SK-N-SH (cell line): ENCODE data around the gene NCAN. TPM values are rescaled to one million over a fixed set of nuclear protein-coding genes. Genes with fewer than 3 reads are reported as not detected.
A peak's percentile ranks its signal among the peaks of the same experiment; 100 is the strongest.

ENCODE experiments used
- CTCF ChIA-PET: fragments of 300-600, 350-600 bp; formaldehyde crosslinking; extraction: SDS; loops from one replicate; lab custom pipeline; 2021; lab: Yijun Ruan, JAX
- POLR2A ChIA-PET: fragments of 350-600 bp; sonication (Branson Sonifier 250); formaldehyde crosslinking; extraction: SDS; loops from one replicate; lab custom pipeline; 2020; ENCODE audit warnings: antibody characterized with exemption, inconsistent platforms; lab: Yijun Ruan, JAX
- DNase-seq: peaks from one replicate; pipeline ENCODE4 v3.0.0; 2012
- H2AFZ ChIP-seq: fragments of 200-600 bp; sonication (generic); 2 replicates; pipeline ENCODE4 v1.8.1; 2016; ENCODE audit warnings: antibody characterized with exemption, mild to moderate bottlenecking, low read depth
- H3F3A ChIP-seq: fragments of 200-600 bp; sonication (generic); replicated peaks from 2 replicates; pipeline ENCODE3; 2016; ENCODE audit warnings: antibody characterized with exemption, mild to moderate bottlenecking; ENCODE audit not compliant: insufficient read depth
- H3K27ac ChIP-seq, 2 experiments: fragments of 200-500 bp in 1 of 2; fragments of 200-600 bp in 1 of 2; sonication (Bioruptor generic) in 1 of 2; sonication (generic), shearing (Covaris generic) in 1 of 2; 2 replicates each; pipeline versions ENCODE4 v1.5.1 to v1.6.1; 2014 to 2016; ENCODE audit warnings: low read depth in 2 of 2, inconsistent platforms in 1 of 2, low read length in 1 of 2, mild to moderate bottlenecking in 1 of 2, mixed read lengths in 1 of 2
- H3K27me3 ChIP-seq: fragments of 200-600 bp; sonication (generic), shearing (Covaris generic); 2 replicates; pipeline ENCODE4 v1.6.1; 2016; ENCODE audit warnings: mixed run types; ENCODE audit not compliant: insufficient read depth
- H3K36me3 ChIP-seq, 2 experiments: fragments of 200-500 bp in 1 of 2; fragments of 200-600 bp in 1 of 2; sonication (Bioruptor generic) in 1 of 2; sonication (generic) in 1 of 2; replicated peaks in 1 of 2; 2 replicates each; pipeline versions ENCODE3 to v1.5.1; 2014 to 2016; ENCODE audit warnings: low read length in 1 of 2, mild to moderate bottlenecking in 1 of 2; ENCODE audit not compliant: insufficient read depth in 2 of 2, control insufficient read depth in 1 of 2
- H3K4me1 ChIP-seq, 2 experiments: fragments of 200-500 bp in 1 of 2; fragments of 200-600 bp in 1 of 2; sonication (Bioruptor generic) in 1 of 2; sonication (generic), shearing (Covaris generic) in 1 of 2; 2 replicates each; pipeline versions ENCODE4 v1.5.1 to v1.6.1; 2014 to 2016; ENCODE audit warnings: low read depth in 1 of 2, low read length in 1 of 2, mixed run types in 1 of 2; ENCODE audit not compliant: insufficient read depth in 2 of 2, control insufficient read depth in 1 of 2
- H3K4me2 ChIP-seq: fragments of 200-600 bp; sonication (generic), shearing (Covaris generic); 2 replicates; pipeline ENCODE4 v1.6.1; 2017; ENCODE audit warnings: mixed run types
- H3K4me3 ChIP-seq, 2 experiments: fragments of 200-500 bp in 1 of 2; fragments of 200-600 bp in 1 of 2; sonication (Bioruptor generic) in 1 of 2; sonication (generic), shearing (Covaris generic) in 1 of 2; 2 replicates each; pipeline versions ENCODE4 v1.5.1 to v1.8.1; 2014 to 2016; ENCODE audit warnings: low read depth in 2 of 2, inconsistent platforms in 1 of 2, low read length in 1 of 2, mild to moderate bottlenecking in 1 of 2, mixed read lengths in 1 of 2, moderate library complexity in 1 of 2
- H3K79me2 ChIP-seq: fragments of 200-600 bp; sonication (generic); 2 replicates; pipeline ENCODE4 v1.8.1; 2017; ENCODE audit warnings: mild to moderate bottlenecking; ENCODE audit not compliant: insufficient read depth
- H3K9ac ChIP-seq: fragments of 200-600 bp; sonication (generic); 2 replicates; pipeline ENCODE4 v1.6.1; 2017; ENCODE audit warnings: mixed run types
- H3K9me2 ChIP-seq: fragments of 200-600 bp; sonication (generic); 2 replicates; pipeline ENCODE4 v1.6.1; 2017; ENCODE audit warnings: mixed run types
- H3K9me3 ChIP-seq: fragments of 200-600 bp; sonication (generic); 2 replicates; pipeline ENCODE4 v1.6.1; 2017; ENCODE audit warnings: mixed run types, mild to moderate bottlenecking, moderate library complexity
- H4K20me1 ChIP-seq: fragments of 200-600 bp; sonication (generic); 2 replicates; pipeline ENCODE4 v1.6.1; 2017; ENCODE audit warnings: mild to moderate bottlenecking, mixed run types; ENCODE audit not compliant: insufficient read depth
- CTCF ChIP-seq: fragments of 200-600 bp; sonication (generic); IDR thresholded peaks from 2 replicates; pipeline ENCODE4 v1.6.1; 2017; ENCODE audit warnings: antibody characterized with exemption, mild to moderate bottlenecking, moderate library complexity
- ELF1 ChIP-seq: IDR thresholded peaks from 2 replicates; pipeline ENCODE4 v1.4.0; 2012
- FOXJ3 ChIP-seq: sonication (generic); formaldehyde crosslinking; IDR thresholded peaks from 2 replicates; pipeline ENCODE4 v1.5.1; 2020; ENCODE audit warnings: mild to moderate bottlenecking, missing genetic modification reagents
- GABPA ChIP-seq: IDR thresholded peaks from 2 replicates; pipeline ENCODE4 v1.4.0; 2012; ENCODE audit warnings: low read depth, mild to moderate bottlenecking
- IRF3 ChIP-seq: fragments of 150-350 bp; IDR thresholded peaks from 2 replicates; pipeline ENCODE4 v1.6.1; 2016; ENCODE audit warnings: mild to moderate bottlenecking, low read depth, low read length
- MAX ChIP-seq: IDR thresholded peaks from 2 replicates; pipeline ENCODE4 v1.4.0; 2012; ENCODE audit warnings: low read depth
- MEF2A ChIP-seq: IDR thresholded peaks from 2 replicates; pipeline ENCODE4 v1.4.0; 2012; ENCODE audit warnings: low read depth, borderline replicate concordance
- MXI1 ChIP-seq: IDR thresholded peaks from 2 replicates; pipeline ENCODE4 v1.6.1; 2012; ENCODE audit warnings: mild to moderate bottlenecking, low read depth, low read length, improper control_type of control experiment
- NRF1 ChIP-seq: IDR thresholded peaks from 2 replicates; pipeline ENCODE4 v1.6.1; 2012; ENCODE audit warnings: low read depth, mild to moderate bottlenecking, low read length
- PBX3 ChIP-seq: IDR thresholded peaks from 2 replicates; pipeline ENCODE4; 2012
- POLR2AphosphoS5 ChIP-seq: IDR thresholded peaks from 2 replicates; pipeline ENCODE4 v1.6.1; 2012; ENCODE audit warnings: low read depth, low read length
- RAD21 ChIP-seq: IDR thresholded peaks from 2 replicates; pipeline ENCODE4 v1.6.1; 2012; ENCODE audit warnings: mild to moderate bottlenecking, low read length
- RCOR1 ChIP-seq: fragments of 150-350 bp; IDR thresholded peaks from 2 replicates; pipeline ENCODE4 v1.6.1; 2017; ENCODE audit warnings: antibody characterized with exemption, low read length
- REST ChIP-seq: IDR thresholded peaks from 2 replicates; pipeline ENCODE4 v1.6.1; 2012; ENCODE audit warnings: mild to moderate bottlenecking, low read depth, low read length, moderate library complexity
- RXRA ChIP-seq: IDR thresholded peaks from 2 replicates; pipeline ENCODE4 v1.4.0; 2012; ENCODE audit warnings: low read depth, mild to moderate bottlenecking, borderline replicate concordance
- SIN3A ChIP-seq: IDR thresholded peaks from 2 replicates; pipeline ENCODE4 v1.6.1; 2012; ENCODE audit warnings: low read depth, mild to moderate bottlenecking, low read length, moderate library complexity, borderline replicate concordance
- USF1 ChIP-seq: IDR thresholded peaks from 2 replicates; pipeline ENCODE4 v1.4.0; 2012; ENCODE audit warnings: low read depth, borderline replicate concordance
- WGBS: methylation state at CpG from one replicate; pipeline ENCODE4 v1.1.6; 2017; ENCODE audit warnings: low lambda C conversion rate; 5-methylcytosine and 5-hydroxymethylcytosine counted together
- polyA plus RNA-seq, 3 experiments: library from polyadenylated mRNA; depleted of rRNA; stranded (reverse); fragments of >200 nt; gene quantifications; 2 replicates each; pipeline ENCODE4 v1.2.3, GENCODE V29; 2012

Gene NCAN
- polyA plus RNA-seq, 1 of the 3 experiments (the other 2 are of a cell fraction): 0.03 TPM

GRCh38 chr19:19276386-19276785, 64.6 kb downstream of the NCAN start:
- POLR2A ChIA-PET: interaction anchor here (1.3 kb wide), 1 partner anchor 13 kb away, joined by 3 read pairs; no protein-coding TSS in a partner anchor
- Histone ChIP-seq H3K9me2 (no peaks in the 10 kb centered on the region), H3K9me3 (no peaks in the 10 kb centered on the region)
- WGBS: 88% methylated on average over 11 of the region's 12 CpGs
- TF ChIP-seq PBX3: no peak
- TF ChIP-seq MEF2A: no peak
- no peak for TF ChIP-seq REST
- no peak for TF ChIP-seq RXRA
- no peak for TF ChIP-seq ELF1
- TF ChIP-seq MAX: no peak
- no peak for TF ChIP-seq MXI1
- no peak for TF ChIP-seq RAD21
- no peak for TF ChIP-seq POLR2AphosphoS5
- TF ChIP-seq RCOR1: no peak
- TF ChIP-seq IRF3: no peak
- TF ChIP-seq CTCF: no peak
- TF ChIP-seq NRF1: no peak
- TF ChIP-seq USF1: no peak
- TF ChIP-seq SIN3A: no peak
- TF ChIP-seq GABPA: no peak
- TF ChIP-seq FOXJ3: no peak
- TF ChIP-seq, all 33 proteins: peak for 0
- H3K4me3 ChIP-seq: no peak overlapping the region
- H3K4me2 ChIP-seq: no peak overlapping the region
- H3K9ac ChIP-seq: no peak overlapping the region
- CTCF ChIA-PET: interaction anchor here (1.6 kb wide), 1 partner anchor 37 kb away, joined by 3 read pairs; no protein-coding TSS in a partner anchor
- no peaks in the 10 kb centered on the region for H3K79me2 ChIP-seq
- peak; percentile 10 for DNase-seq
- no peak overlapping the region for H2AFZ ChIP-seq
- no peaks in the 10 kb centered on the region for H4K20me1 ChIP-seq
- no peaks in the 10 kb centered on the region for H3K27me3 ChIP-seq
- peaks cover 3% of the 10 kb centered on the region for H3F3A ChIP-seq
- peaks cover 0 to 20% of the 10 kb centered on the region in 2 experiments; a peak in 1 of 4 replicates for H3K4me1 ChIP-seq
- H3K27ac ChIP-seq: no peak overlapping the region
- peaks cover 0 to 57% of the 10 kb centered on the region in 2 experiments for H3K36me3 ChIP-seq
